GM12873 (cell line): ENCODE measurements around the gene HS3ST5.

Experiments
- CTCF ChIP-seq: IDR thresholded peaks from 2 replicates; pipeline ENCODE4 v1.5.1; 2012; ENCODE audit warnings: low read depth, mild to moderate bottlenecking, moderate library complexity, low read length, control low read depth; ENCODE audit not compliant: insufficient read depth; ENCODE audit errors: missing control alignments

HS3ST5 gene

GRCh38 chr6:114133816-114134215, 209.0 kb downstream of the HS3ST5 start:
- TF ChIP-seq CTCF, result no peak

- no peak for TF ChIP-seq CTCF
These were observed 210.9 kb downstream of the HS3ST5 start for GRCh38 chr6:114131945-114132344.

GRCh38 chr6:114125576-114125975, 217.2 kb downstream of the HS3ST5 start:
- TF ChIP-seq CTCF, result no peak

GRCh38 chr6:114121913-114122662, 220.7 kb downstream of the HS3ST5 start:
- no peak for TF ChIP-seq CTCF

- no peak for TF ChIP-seq CTCF
These were observed 223.8 kb downstream of the HS3ST5 start for GRCh38 chr6:114119056-114119455.

- TF ChIP-seq CTCF, result no peak
These were observed 227.2 kb downstream of the HS3ST5 start for GRCh38 chr6:114115652-114116051.

GRCh38 chr6:114108119-114109002, 234.5 kb downstream of the HS3ST5 start:
- peak; percentile 72 for TF ChIP-seq CTCF
